HG03159 (cell line): ENCODE results near the gene ERG28.
"Not testable (repeated sequence)": the region's sequence is repeated elsewhere in the genome, so short reads cannot be mapped to it uniquely, and the experiment has no call there.

Source experiments
- ATAC-seq: cut with Tn5 transposase; IDR thresholded peaks from one replicate; pipeline ENCODE4 v1.9.1; 2021; ENCODE audit warnings: mild to moderate bottlenecking, moderate library complexity; ENCODE audit not compliant: unreplicated experiment

ERG28 gene

GRCh38 chr14:75626863-75627262, 33.8 kb downstream of the ERG28 start:
- no peak for ATAC-seq

GRCh38 chr14:75626396-75626795, 34.3 kb downstream of the ERG28 start:
- no peak for ATAC-seq

GRCh38 chr14:75625034-75625433, 35.6 kb downstream of the ERG28 start:
- no peak for ATAC-seq

- ATAC-seq = no peak
Measured at GRCh38 chr14:75619548-75619947, 41.1 kb downstream of the ERG28 start.

- ATAC-seq = no peak
Measured at GRCh38 chr14:75615200-75615599, 45.5 kb downstream of the ERG28 start.

GRCh38 chr14:75614179-75614578, 46.5 kb downstream of the ERG28 start:
- ATAC-seq = no peak

- no peak for ATAC-seq
Measured at GRCh38 chr14:75612157-75612556, 48.5 kb downstream of the ERG28 start.

GRCh38 chr14:75610834-75611233, 49.8 kb downstream of the ERG28 start:
- no peak for ATAC-seq

GRCh38 chr14:75609606-75610475, 50.8 kb downstream of the ERG28 start:
- no peak for ATAC-seq

GRCh38 chr14:75609116-75609515, 51.6 kb downstream of the ERG28 start:
- no peak for ATAC-seq

GRCh38 chr14:75607842-75608640, 52.6 kb downstream of the ERG28 start:
- ATAC-seq = no peak

GRCh38 chr14:75607044-75607443, 53.6 kb downstream of the ERG28 start:
- ATAC-seq = no peak

- ATAC-seq = no peak
Measured at GRCh38 chr14:75605916-75606315, 54.8 kb downstream of the ERG28 start.

GRCh38 chr14:75604979-75605851, 55.5 kb downstream of the ERG28 start:
- no peak for ATAC-seq

GRCh38 chr14:75602503-75602902, 58.2 kb downstream of the ERG28 start:
- no peak for ATAC-seq

- not testable (repeated sequence) for ATAC-seq
Measured at GRCh38 chr14:75601061-75601460, 59.6 kb downstream of the ERG28 start.

GRCh38 chr14:75600100-75600499, 60.6 kb downstream of the ERG28 start:
- not testable (repeated sequence) for ATAC-seq
